HCT116 (cell line): Measurements from ENCODE around the gene MSH3. TPM values are rescaled to one million over a fixed set of nuclear protein-coding genes. Genes with fewer than 3 reads are reported as not detected.

Experiments used
- ATAC-seq: fragments of 200-7000 bp; cut with Tn5 transposase; 2 replicates; pipeline ENCODE4 v1.9.1; 2020; ENCODE audit warnings: mild to moderate bottlenecking, moderate library complexity
- BruUV-seq: library from RNA; stranded (reverse); fragments of 400-500 nt; replicated peaks from 2 replicates; lab custom pipeline; 2021; lab: Mats Ljungman, UMichigan
- CTCF ChIA-PET: fragments of 300-600 bp; sonication (Branson Sonifier 250); formaldehyde crosslinking; loops from one replicate; lab custom pipeline; 2021; ENCODE audit warnings: antibody characterized with exemption; lab: Charles Lee
- POLR2A ChIA-PET: fragments of 300-600, 350-600 bp; sonication (Branson Sonifier 250); formaldehyde crosslinking; loops from one replicate; lab custom pipeline; 2021; ENCODE audit warnings: antibody characterized with exemption; lab: Charles Lee
- RAD21 ChIA-PET, 2 experiments: fragments of 300-600 bp; sonication (Branson Sonifier 250); formaldehyde crosslinking; loops; one replicate each; lab custom pipeline; 2023; ENCODE audit warnings: low total read pairs in 2 of 2; ENCODE audit not compliant: uncharacterized antibody in 2 of 2, unreplicated experiment in 2 of 2, low non-redundant PET in 1 of 2; lab: Charles Lee
- DNase-seq: peaks from one replicate; pipeline ENCODE4 v3.0.0-alpha.2; 2010; ENCODE audit warnings: low read depth, low spot score
- H2AFZ ChIP-seq: fragments of 200-600 bp; shearing (Covaris generic), sonication (generic); 2 replicates; pipeline ENCODE4 v1.6.1; 2017; ENCODE audit warnings: low read depth, mixed run types, mixed read lengths, antibody characterized with exemption, low read length; ENCODE audit not compliant: poor library complexity, severe bottlenecking
- H3K27ac ChIP-seq: 2 replicates; pipeline ENCODE4 v1.5.1; 2012; ENCODE audit warnings: low read depth, low read length
- H3K27me3 ChIP-seq: fragments of 200-600 bp; sonication (generic); 2 replicates; pipeline ENCODE4 v1.6.1; 2016; ENCODE audit warnings: mixed run types, low read length, mixed read lengths; ENCODE audit not compliant: insufficient read depth
- H3K36me3 ChIP-seq, 2 experiments: fragments of 200-500 bp in 1 of 2; fragments of 200-600 bp in 1 of 2; sonication (Bioruptor generic) in 1 of 2; sonication (generic) in 1 of 2; 2 replicates each; pipeline versions ENCODE4 v1.5.1 to v1.6.1; 2014 to 2016; ENCODE audit warnings: low read length in 2 of 2, inconsistent platforms in 1 of 2, mixed read lengths in 1 of 2, mixed run types in 1 of 2; ENCODE audit not compliant: insufficient read depth in 2 of 2, control insufficient read depth in 1 of 2
- H3K4me1 ChIP-seq, 2 experiments: fragments of 200-600 bp in 1 of 2; sonication (generic) in 1 of 2; 2 replicates each; pipeline versions ENCODE4 v1.5.1 to v1.6.1; 2012 to 2017; ENCODE audit warnings: low read length in 2 of 2, inconsistent platforms in 1 of 2, mild to moderate bottlenecking in 1 of 2, mixed read lengths in 1 of 2, mixed run types in 1 of 2, moderate library complexity in 1 of 2; ENCODE audit not compliant: insufficient read depth in 2 of 2, control insufficient read depth in 1 of 2
- H3K4me2 ChIP-seq: fragments of 200-600 bp; sonication (generic); 2 replicates; pipeline ENCODE4 v1.6.1; 2017; ENCODE audit warnings: mixed run types, low read length, mixed read lengths
- H3K4me3 ChIP-seq, 2 experiments: fragments of 200-600 bp in 1 of 2; sonication (generic) in 1 of 2; replicated peaks in 1 of 2; 2 replicates each; pipeline ENCODE4 v1.5.1; 2011 to 2016; ENCODE audit warnings: low read length in 2 of 2, control low read depth in 1 of 2, low read depth in 1 of 2, mild to moderate bottlenecking in 1 of 2, mixed read lengths in 1 of 2, mixed run types in 1 of 2
- H3K79me2 ChIP-seq: fragments of 200-600 bp; sonication (generic); 2 replicates; pipeline ENCODE4 v1.6.1; 2017; ENCODE audit warnings: mild to moderate bottlenecking, mixed run types, low read length, moderate library complexity, mixed read lengths; ENCODE audit not compliant: insufficient read depth
- H3K9ac ChIP-seq: fragments of 200-600 bp; sonication (generic); 2 replicates; pipeline ENCODE4 v1.6.1; 2016; ENCODE audit warnings: low read length, mixed read lengths
- H3K9me2 ChIP-seq: fragments of 200-600 bp; sonication (generic), shearing (Covaris generic); 2 replicates; pipeline ENCODE4 v1.6.1; 2017; ENCODE audit warnings: mixed run types, mild to moderate bottlenecking, moderate library complexity; ENCODE audit not compliant: insufficient read depth
- H3K9me3 ChIP-seq, 2 experiments: fragments of 200-500 bp in 1 of 2; fragments of 200-600 bp in 1 of 2; sonication (Bioruptor generic) in 1 of 2; sonication (generic) in 1 of 2; 2 replicates each; pipeline ENCODE4 v1.6.1; 2014 to 2017; ENCODE audit warnings: low read length in 2 of 2, mixed read lengths in 2 of 2, inconsistent platforms in 1 of 2, low read depth in 1 of 2, mild to moderate bottlenecking in 1 of 2, mixed run types in 1 of 2, moderate library complexity in 1 of 2; ENCODE audit not compliant: control insufficient read depth in 1 of 2, insufficient read depth in 1 of 2
- H4K20me1 ChIP-seq: fragments of 200-600 bp; sonication (generic), shearing (Covaris generic); 2 replicates; pipeline ENCODE4 v1.6.1; 2017; ENCODE audit warnings: mixed run types, mild to moderate bottlenecking, moderate library complexity; ENCODE audit not compliant: insufficient read depth
- CBX3 ChIP-seq: IDR thresholded peaks from 2 replicates; pipeline ENCODE4 v1.6.1; 2012; ENCODE audit warnings: low read depth
- CEBPB ChIP-seq: IDR thresholded peaks from 2 replicates; pipeline ENCODE4 v1.6.1; 2012; ENCODE audit warnings: low read depth
- EGR1 ChIP-seq: IDR thresholded peaks from 2 replicates; pipeline ENCODE4 v1.6.1; 2012; ENCODE audit warnings: low read depth
- ELF1 ChIP-seq: IDR thresholded peaks from 2 replicates; pipeline ENCODE4 v1.6.1; 2012; ENCODE audit warnings: low read depth, borderline replicate concordance
- EZH2 ChIP-seq: fragments of 200-600 bp; sonication (generic); IDR thresholded peaks from 2 replicates; pipeline ENCODE4 v1.6.1; 2017; ENCODE audit warnings: antibody characterized with exemption, mixed run types
- EZH2phosphoT487 ChIP-seq: fragments of 200-600 bp; IDR thresholded peaks from 2 replicates; pipeline ENCODE4 v1.6.1; 2018; ENCODE audit warnings: antibody characterized with exemption, borderline replicate concordance
- FOSL1 ChIP-seq: IDR thresholded peaks from 2 replicates; pipeline ENCODE4 v1.6.1; 2012; ENCODE audit warnings: low read depth
- JUND ChIP-seq: IDR thresholded peaks from 2 replicates; pipeline ENCODE4 v1.6.1; 2012
- POLR2A ChIP-seq: IDR thresholded peaks from 2 replicates; pipeline ENCODE4 v1.7.0; 2011; ENCODE audit warnings: borderline replicate concordance; ENCODE audit not compliant: insufficient read depth, insufficient read length; ENCODE audit errors: extremely low read depth
- SIN3A ChIP-seq: IDR thresholded peaks from 2 replicates; pipeline ENCODE4 v1.6.1; 2012; ENCODE audit warnings: low read depth
- SP1 ChIP-seq: IDR thresholded peaks from 2 replicates; pipeline ENCODE4 v1.6.1; 2012; ENCODE audit warnings: low read depth
- SRF ChIP-seq: IDR thresholded peaks from 2 replicates; pipeline ENCODE4 v1.6.1; 2012; ENCODE audit warnings: low read depth
- TCF7L2 ChIP-seq: IDR thresholded peaks from 2 replicates; pipeline ENCODE4 v1.7.0; 2011; ENCODE audit warnings: borderline replicate concordance, inconsistent platforms; ENCODE audit not compliant: insufficient read depth, insufficient read length; ENCODE audit errors: extremely low read depth
- YY1 ChIP-seq: IDR thresholded peaks from 2 replicates; pipeline ENCODE4 v1.6.1; 2011; ENCODE audit warnings: low read length, low read depth, moderate library complexity, mild to moderate bottlenecking; ENCODE audit not compliant: insufficient replicate concordance; ENCODE audit errors: extremely low read depth
- ZBTB33 ChIP-seq: IDR thresholded peaks from 2 replicates; pipeline ENCODE4 v1.6.1; 2011; ENCODE audit warnings: mild to moderate bottlenecking, low read length, moderate library complexity; ENCODE audit not compliant: insufficient replicate concordance; ENCODE audit errors: extremely low read depth
- intact Hi-C: fragments of 100-400 bp; cut with micrococcal nuclease; formaldehyde crosslinking; loops from 2 replicates; pipeline ENCODE4 v1.10.0; 2022
- total RNA-seq: library from RNA; stranded (reverse); gene quantifications from one replicate; pipeline ENCODE4 v1.2.1, GENCODE V29; 2021; ENCODE audit not compliant: unreplicated experiment
- TF ChIP-seq, protein P1 (sequence below): IDR thresholded peaks from 2 replicates; pipeline ENCODE4 v1.6.1; 2012
- TF ChIP-seq, protein P2 (sequence below): IDR thresholded peaks from 2 replicates; pipeline ENCODE4 v1.6.1; 2012; ENCODE audit warnings: low read depth
- TF ChIP-seq, protein P3 (sequence below): IDR thresholded peaks from 2 replicates; pipeline ENCODE4 v1.6.1; 2012
- TF ChIP-seq, protein P4 (sequence below), 3 experiments: fragments of 200-600 bp in 1 of 3; sonication (generic) in 1 of 3; IDR thresholded peaks in 2 of 3; conservative IDR thresholded peaks in 1 of 3; 2 replicates each; pipeline ENCODE4 v1.5.1; 2012 to 2017; ENCODE audit warnings: low read depth in 2 of 3, low read length in 2 of 3, antibody characterized with exemption in 1 of 3, borderline replicate concordance in 1 of 3, control low read depth in 1 of 3, mild to moderate bottlenecking in 1 of 3, mixed read lengths in 1 of 3, mixed run types in 1 of 3, moderate library complexity in 1 of 3; ENCODE audit not compliant: insufficient read depth in 1 of 3

Gene MSH3
- total RNA-seq, 1 experiment from 2014 or later = 4.9 TPM

- POLR2A ChIA-PET = no interaction called here
- ATAC-seq (no peak), DNase-seq (no peak)
- RAD21 ChIA-PET = no interaction called here
- H3K9me3 ChIP-seq = no peaks in the 10 kb centered on the region
- peaks cover 2 to 7% of the 10 kb centered on the region in 2 experiments; a peak in 3 of 4 replicates for H3K4me1 ChIP-seq
- no peak overlapping the region for H2AFZ ChIP-seq
- TF ChIP-seq, protein P1, sequence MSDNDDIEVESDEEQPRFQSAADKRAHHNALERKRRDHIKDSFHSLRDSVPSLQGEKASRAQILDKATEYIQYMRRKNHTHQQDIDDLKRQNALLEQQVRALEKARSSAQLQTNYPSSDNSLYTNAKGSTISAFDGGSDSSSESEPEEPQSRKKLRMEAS = no peak
- TF ChIP-seq CBX3 (no peak), TCF7L2 (no peak), ELF1 (no peak), EZH2 (no peak), EGR1 (no peak), SRF (no peak), SIN3A (no peak), YY1 (no peak), EZH2phosphoT487 (no peak), ZBTB33 (no peak), JUND (no peak), POLR2A (no peak), SP1 (no peak), FOSL1 (no peak), CEBPB (no peak)
- TF ChIP-seq, protein P2, sequence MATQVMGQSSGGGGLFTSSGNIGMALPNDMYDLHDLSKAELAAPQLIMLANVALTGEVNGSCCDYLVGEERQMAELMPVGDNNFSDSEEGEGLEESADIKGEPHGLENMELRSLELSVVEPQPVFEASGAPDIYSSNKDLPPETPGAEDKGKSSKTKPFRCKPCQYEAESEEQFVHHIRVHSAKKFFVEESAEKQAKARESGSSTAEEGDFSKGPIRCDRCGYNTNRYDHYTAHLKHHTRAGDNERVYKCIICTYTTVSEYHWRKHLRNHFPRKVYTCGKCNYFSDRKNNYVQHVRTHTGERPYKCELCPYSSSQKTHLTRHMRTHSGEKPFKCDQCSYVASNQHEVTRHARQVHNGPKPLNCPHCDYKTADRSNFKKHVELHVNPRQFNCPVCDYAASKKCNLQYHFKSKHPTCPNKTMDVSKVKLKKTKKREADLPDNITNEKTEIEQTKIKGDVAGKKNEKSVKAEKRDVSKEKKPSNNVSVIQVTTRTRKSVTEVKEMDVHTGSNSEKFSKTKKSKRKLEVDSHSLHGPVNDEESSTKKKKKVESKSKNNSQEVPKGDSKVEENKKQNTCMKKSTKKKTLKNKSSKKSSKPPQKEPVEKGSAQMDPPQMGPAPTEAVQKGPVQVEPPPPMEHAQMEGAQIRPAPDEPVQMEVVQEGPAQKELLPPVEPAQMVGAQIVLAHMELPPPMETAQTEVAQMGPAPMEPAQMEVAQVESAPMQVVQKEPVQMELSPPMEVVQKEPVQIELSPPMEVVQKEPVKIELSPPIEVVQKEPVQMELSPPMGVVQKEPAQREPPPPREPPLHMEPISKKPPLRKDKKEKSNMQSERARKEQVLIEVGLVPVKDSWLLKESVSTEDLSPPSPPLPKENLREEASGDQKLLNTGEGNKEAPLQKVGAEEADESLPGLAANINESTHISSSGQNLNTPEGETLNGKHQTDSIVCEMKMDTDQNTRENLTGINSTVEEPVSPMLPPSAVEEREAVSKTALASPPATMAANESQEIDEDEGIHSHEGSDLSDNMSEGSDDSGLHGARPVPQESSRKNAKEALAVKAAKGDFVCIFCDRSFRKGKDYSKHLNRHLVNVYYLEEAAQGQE = no peak
- TF ChIP-seq, protein P3, sequence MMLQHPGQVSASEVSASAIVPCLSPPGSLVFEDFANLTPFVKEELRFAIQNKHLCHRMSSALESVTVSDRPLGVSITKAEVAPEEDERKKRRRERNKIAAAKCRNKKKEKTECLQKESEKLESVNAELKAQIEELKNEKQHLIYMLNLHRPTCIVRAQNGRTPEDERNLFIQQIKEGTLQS = no peak
- TF ChIP-seq, protein P4, sequence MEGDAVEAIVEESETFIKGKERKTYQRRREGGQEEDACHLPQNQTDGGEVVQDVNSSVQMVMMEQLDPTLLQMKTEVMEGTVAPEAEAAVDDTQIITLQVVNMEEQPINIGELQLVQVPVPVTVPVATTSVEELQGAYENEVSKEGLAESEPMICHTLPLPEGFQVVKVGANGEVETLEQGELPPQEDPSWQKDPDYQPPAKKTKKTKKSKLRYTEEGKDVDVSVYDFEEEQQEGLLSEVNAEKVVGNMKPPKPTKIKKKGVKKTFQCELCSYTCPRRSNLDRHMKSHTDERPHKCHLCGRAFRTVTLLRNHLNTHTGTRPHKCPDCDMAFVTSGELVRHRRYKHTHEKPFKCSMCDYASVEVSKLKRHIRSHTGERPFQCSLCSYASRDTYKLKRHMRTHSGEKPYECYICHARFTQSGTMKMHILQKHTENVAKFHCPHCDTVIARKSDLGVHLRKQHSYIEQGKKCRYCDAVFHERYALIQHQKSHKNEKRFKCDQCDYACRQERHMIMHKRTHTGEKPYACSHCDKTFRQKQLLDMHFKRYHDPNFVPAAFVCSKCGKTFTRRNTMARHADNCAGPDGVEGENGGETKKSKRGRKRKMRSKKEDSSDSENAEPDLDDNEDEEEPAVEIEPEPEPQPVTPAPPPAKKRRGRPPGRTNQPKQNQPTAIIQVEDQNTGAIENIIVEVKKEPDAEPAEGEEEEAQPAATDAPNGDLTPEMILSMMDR (IDR thresholded peaks at IDR 0.05 in 2 of 3, conservative IDR thresholded peaks at IDR 0.05 in 1 of 3; ENCODE audit: borderline replicate concordance in 1 of 3, insufficient read depth in 1 of 3, low read depth in 2 of 3, low read length in 2 of 3) = no peak
- CTCF ChIA-PET = no interaction called here
- H3K27me3 ChIP-seq = no peaks in the 10 kb centered on the region
- H3K79me2 ChIP-seq = no peaks in the 10 kb centered on the region
- intact Hi-C loops = no loop called here
- no peak overlapping the region for H3K4me3 ChIP-seq
- no peak overlapping the region for H3K27ac ChIP-seq
- BruUV-seq = no TSS peak
- H3K9me2 ChIP-seq = no peaks in the 10 kb centered on the region
- no peak overlapping the region for H3K4me2 ChIP-seq
- H3K9ac ChIP-seq = no peak overlapping the region
- H4K20me1 ChIP-seq = no peaks in the 10 kb centered on the region
- 0 out of 4 replicates have a peak, but pooled peaks cover 0 to 6% of the 10 kb centered on the region in 2 experiments for H3K36me3 ChIP-seq
Measured at GRCh38 chr5:80756292-80756691, 101.8 kb downstream of the MSH3 start.
